Spleen (tissue), 7 donors: Measurements from ENCODE around the gene TXNDC11.

ENCODE experiments used
- CTCF ChIP-seq, 11 experiments: fragments of 200-600 bp in 7 of 11; fragments of 450-650 bp in 4 of 11; sonication (generic) in 4 of 11; IDR thresholded peaks in 8 of 11; conservative IDR thresholded peaks in 3 of 11; 1 replicate in 7 of 11; 2 replicates in 4 of 11; pipeline versions ENCODE4 v1.4.0 to v1.8.0; 2016 to 2021; ENCODE audit warnings: antibody characterized with exemption in 11 of 11, inconsistent platforms in 4 of 11, mild to moderate bottlenecking in 1 of 11
- POLR2A ChIP-seq, 3 donors: fragments of 450-650 bp; IDR thresholded peaks; one replicate each; pipeline ENCODE4 v1.5.1; 2017; ENCODE audit warnings: antibody characterized with exemption in 3 of 3, mild to moderate bottlenecking in 1 of 3
- POLR2AphosphoS5 ChIP-seq, 3 donors: sonication (generic); formaldehyde crosslinking; IDR thresholded peaks; one replicate each; pipeline ENCODE4 v1.5.1; 2017; ENCODE audit warnings: antibody characterized with exemption in 3 of 3
- donor health status: DM: no; HTN: no; CAD: no; lungs with moderate emphysema.
- donor health status: DM: no; HTN: no; CAD: no.
- donor health status: DM: no; HTN: no; CAD: no.

- TF ChIP-seq POLR2AphosphoS5 (IDR thresholded peaks at IDR 0.05), result no peak
- no peak for TF ChIP-seq POLR2A (IDR thresholded peaks at IDR 0.05)
- TF ChIP-seq CTCF (IDR thresholded peaks at IDR 0.05 in 8 of 11, conservative IDR thresholded peaks at IDR 0.05 in 3 of 11), result no peak
These were observed 12.5 kb upstream of the TXNDC11 start for GRCh38 chr16:11755022-11755760.
